ENCODE measurements around the gene PRODH.
A peak's percentile ranks its signal among the peaks of the same experiment; 100 is the strongest.
"Not testable (repeated sequence)": the region's sequence is repeated elsewhere in the genome, so short reads cannot be mapped to it uniquely, and the experiment has no call there.

PRODH gene

DNA sequence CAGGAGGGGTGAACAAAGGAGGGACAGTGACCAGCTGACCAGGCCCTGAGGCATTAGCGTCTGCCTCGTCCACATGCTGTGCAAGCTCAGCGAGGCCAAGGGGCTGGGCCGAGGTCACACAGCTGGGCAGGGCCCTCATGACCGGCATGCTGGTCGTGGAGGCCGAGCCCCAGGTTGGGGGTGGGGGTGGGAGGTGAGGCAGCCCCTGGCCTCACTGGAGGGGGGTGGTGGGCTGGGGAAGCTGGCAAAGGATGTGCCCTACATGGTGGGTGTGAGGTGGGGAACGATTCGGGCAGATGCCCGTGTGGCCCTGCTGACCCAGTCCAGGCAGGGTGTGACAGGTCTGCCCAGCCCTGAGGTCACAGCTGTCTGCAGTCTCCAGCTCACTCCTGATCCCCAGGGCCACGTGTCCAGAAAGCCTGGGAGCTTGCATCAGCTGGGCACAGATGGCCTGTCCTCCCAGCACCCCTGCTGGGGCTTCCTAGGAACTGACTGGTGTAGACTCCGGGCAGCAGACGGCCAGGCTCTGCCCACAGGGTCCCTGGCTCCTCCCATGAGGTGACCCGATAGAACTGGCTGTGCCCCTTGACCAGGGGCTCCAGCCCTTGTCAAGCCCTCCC lies 31.4 kb upstream of the PRODH start:
- not testable (repeated sequence) for DNase-seq

DNA sequence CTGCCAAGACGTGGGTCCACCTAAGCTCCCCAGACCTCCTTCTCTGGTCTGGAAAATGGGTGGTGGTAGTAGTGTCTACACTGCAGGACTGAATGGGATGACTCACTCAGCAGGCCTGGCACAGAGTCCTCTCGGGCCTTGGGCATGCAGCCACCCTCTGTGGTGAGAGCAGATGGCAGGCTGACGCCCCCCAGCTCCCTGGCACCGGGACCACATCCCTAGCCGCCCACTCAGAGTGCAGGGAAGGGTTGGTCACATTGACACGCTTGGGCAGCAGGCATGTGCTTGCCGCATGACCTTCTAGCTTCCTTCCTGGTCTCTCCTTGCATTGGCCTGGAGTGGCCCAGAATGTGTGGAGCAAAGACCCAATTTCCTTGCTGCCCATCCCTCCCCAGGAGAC lies 30.7 kb upstream of the PRODH start:
- DNase-seq, result no peak

DNA sequence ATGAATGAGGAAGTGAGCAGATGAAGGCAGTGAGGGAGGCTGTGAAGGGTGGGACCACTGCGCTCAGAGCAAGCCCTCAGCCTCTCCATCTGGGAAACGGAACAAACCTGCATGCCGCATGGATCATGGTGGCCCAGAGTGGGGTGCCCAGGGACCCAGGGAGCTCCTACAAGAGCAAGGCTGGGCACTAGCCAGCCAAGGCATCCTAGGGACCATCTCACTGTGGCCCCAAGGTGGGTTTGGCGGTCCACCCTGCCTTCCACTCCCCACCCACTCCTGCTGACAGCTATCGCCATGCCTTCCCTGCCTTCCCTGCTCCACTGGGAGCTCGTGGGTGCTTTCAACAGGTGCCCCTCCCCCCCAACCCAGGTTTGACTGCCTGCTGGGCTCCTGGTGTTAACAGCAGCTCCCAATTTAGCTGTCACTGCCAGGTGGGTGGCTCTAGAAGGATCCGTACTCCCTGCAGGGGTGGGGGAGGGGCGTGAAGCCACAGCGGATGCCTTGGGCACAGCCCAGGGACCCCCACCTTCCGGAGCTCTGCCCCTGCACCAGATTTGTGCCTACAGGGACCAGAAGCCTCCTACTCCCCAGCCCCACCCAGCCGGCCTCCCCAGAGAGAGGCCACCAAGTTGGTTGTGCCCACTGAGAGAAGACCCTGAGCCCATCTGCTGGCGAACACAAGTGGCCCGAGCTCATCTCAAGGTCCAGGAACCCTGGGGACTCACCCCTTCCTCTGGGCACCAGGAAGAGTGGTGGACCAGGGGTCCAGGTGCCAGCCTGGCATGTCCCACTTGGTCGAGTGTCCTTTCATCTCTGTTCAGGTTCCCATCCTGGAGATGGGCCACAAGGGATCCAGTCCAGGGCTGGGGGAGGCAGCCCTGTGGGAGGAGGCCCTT lies 29.7 kb upstream of the PRODH start:
- no peak for DNase-seq

DNA sequence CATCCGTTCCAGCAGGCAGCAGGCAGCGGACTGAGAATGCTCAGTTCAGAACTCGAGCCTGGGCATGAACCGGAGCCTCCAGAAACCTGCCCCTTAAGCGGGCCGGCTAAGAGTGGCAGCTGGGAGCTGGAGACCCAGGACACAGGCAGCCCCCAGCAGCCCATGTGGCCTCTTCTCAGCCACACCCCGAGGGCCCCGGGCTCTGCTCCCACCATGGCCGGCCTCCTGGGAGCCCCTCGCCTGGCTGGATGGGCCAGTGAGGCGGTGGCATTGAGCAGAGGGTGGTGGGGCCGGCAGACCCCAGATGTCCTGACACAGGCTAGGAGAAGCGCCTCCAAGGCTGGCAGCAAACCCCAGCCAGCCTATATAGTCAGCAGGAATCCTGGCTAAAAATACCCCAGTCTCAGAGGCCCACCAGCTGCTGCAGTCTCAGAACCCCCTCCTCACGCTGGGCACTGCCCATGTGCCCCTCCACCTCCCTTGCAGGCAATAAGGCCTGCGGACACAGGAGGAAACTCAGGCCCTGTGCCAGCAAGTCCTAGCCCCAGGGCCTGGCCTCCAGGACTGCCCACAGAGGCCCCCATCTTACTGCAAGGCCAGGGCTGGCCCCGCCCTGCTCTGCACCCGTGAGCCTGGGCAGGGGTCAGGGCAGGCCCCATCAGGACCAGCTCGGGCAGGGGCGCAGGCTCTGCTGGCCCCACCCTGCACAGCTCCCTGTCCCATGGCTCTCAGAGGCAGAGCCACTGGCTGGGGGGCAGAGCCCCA lies 28.6 kb upstream of the PRODH start:
- DNase-seq, result not testable (repeated sequence)

DNA sequence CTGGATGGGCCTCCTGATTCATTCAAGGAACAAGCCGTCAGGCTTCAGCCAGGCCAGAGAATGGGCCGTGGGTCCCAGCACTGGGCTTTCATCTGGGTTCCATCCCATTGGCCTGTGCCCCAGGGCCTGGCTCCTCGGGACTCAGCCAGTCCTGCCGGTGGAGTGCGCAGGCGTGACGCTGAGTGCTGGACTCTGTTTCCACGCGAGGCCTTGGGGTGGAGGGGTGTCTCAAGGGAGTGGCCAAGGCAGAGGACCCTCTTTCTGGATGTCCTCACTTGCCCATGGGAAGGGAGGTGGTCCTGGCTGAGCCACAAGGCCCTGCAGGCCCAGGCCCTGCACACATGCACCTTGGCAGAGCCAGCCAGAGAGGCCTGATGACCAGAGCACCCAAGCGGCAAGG lies 28.0 kb upstream of the PRODH start:
- not testable (repeated sequence) for DNase-seq

DNA sequence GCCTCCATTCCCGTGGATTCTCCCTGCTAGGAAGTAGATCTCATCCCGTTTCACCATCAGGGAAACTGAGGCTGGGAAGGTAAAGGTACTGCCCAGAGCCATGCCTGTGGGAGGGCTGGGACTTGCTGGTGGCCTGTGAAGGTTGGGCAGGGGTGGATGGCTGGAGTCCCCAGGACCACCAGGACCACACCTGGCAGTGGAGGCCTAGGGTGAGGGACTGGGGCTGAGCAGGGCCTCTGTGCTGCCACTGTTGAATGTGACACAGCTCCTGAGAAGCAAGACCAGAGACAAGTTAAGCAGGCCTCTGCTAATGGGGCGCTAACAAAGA lies 26.2 kb upstream of the PRODH start:
- no peak for DNase-seq

DNA sequence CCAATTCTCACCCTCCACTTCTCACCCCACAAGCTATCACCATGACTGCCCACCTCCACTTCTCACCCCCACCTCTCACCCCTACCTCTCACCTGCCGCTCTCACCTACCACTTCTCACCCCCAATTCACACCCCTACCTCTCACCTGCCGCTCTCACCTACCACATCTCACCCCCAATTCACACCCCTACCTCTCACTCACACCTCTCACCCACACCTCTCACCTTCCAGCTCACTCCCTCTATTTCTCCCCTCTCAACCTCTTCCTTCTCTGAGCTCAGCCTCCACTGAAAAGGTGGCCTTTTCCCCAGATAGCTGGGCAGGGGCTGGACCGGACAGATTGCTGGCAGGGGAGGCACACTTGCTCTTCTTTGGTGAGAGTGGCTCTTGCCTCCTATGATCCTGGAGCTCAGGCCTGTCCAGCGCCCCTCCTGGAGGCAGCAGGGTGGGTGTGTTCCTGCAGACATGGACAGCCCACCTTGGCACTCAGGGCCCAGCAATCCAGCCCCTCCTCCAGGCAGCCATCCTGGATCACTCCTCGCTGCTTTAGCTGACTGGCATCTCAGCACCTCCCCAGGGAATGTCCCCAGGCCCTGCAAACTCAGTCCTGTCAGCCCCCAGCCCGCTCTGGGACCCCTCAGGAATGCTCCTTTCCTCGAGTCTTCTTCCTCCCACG lies 25.7 kb upstream of the PRODH start:
- DNase-seq, result not testable (repeated sequence)

DNA sequence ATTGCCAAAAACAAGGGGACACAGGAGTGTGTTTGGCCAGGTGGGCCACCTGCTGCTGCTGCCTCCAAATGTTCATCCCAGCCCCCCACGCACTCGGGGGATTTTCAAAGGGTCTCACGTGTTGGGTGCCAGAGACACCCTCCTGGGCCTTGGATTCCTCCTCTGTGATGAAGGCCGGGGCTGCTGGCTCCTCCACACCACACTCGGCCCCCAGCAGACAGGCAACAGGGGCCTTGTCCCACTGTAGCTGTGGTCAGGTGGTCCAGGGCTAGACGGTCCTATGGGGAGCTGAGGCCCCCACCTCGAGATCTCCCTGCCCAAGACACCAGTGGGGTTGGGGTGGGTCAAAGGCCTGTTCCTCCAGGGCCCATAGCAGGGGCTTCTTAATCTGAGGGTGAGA lies 25.1 kb upstream of the PRODH start:
- DNase-seq, result not testable (repeated sequence)

DNA sequence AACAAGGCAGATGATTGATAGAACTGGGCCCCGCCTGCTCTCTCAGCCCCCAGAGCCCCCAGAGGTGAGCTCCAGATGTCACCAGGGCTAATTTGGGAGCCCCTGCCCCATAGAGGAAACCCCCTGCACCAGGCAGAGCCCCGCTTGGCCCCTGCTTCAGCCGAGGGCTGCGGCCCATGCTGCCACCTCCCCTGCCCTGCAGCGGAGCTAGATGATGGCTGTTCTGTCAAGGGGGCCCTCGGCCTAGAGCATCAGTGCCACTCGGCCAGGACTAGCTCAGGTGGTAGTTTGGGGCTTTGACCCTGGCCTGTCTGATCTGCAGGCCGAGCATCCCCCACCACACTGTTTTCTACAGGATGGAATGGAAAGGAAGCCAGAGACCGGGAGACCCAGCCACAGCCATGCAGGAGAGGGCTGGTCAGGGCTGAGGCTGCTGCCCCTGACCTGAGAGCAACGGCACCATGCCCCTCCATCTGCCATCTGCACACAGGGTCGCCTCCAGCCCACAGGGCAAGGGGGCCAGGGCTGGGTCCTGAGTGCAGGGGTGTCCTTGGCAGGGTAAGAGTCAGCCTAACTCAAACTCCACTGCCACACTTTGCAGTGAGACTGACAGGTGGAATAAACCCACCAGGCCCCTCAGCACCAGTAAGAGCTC lies 24.2 kb upstream of the PRODH start:
- not testable (repeated sequence) for DNase-seq

DNA sequence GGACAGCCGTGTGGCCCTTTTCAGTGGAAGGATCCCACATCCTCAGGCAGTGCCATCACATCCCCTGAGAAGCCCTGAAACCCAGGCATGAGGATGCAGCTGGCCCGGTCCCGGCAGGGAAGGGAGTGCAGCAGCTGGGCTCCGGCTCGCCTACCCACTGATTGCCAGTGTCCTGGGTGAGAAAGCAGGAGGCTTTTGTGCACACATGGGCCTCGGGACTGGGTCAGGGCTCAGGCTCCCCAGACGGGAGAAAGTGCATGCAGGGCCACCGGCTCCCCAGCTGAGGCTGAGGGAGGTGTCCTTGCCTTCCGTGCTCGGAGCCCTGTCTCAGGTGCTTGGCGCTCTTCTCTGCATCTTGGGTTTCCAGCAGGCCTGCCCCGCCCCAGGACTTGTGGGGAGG lies 23.6 kb upstream of the PRODH start:
- not testable (repeated sequence) for DNase-seq

DNA sequence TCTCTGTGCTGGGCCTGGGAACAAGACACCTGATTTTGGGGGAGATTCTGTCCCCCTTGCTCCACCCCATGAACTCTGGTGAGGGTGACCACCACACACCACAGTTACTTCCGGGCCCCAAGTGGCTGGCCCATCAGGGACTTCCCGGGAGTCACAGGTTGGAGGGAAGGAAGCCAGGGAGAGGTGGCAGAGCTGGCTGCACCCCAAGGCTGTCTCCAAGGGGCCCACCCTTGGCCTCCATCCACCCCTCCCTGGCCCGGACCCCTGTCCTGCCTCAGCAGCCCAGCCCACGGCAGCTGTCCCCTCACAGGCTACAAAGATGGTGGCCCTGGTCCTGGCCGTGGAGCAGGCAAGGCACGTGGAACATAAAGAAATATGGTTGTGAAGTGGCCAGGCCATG lies 23.2 kb upstream of the PRODH start:
- DNase-seq, result not testable (repeated sequence)

DNA sequence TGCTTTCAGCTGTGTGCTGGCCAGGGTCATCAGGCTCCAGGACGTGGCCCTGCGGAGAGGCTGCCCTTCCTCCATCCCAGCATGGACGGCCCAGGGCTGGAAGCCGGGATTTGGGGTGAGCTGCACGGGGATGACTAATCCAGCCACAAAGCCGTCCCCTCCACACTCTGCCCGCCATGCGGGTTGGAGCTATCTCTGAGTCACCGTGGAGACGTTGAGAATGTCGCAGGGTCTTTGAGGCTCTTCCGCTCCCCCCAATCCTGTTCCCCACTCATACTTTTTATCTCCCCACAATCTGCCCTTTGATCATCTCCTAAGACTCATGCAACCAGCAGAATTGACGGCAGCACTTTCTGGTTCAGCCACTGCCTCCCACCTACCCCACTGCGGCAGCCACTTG lies 22.6 kb upstream of the PRODH start:
- DNase-seq, result not testable (repeated sequence)

DNA sequence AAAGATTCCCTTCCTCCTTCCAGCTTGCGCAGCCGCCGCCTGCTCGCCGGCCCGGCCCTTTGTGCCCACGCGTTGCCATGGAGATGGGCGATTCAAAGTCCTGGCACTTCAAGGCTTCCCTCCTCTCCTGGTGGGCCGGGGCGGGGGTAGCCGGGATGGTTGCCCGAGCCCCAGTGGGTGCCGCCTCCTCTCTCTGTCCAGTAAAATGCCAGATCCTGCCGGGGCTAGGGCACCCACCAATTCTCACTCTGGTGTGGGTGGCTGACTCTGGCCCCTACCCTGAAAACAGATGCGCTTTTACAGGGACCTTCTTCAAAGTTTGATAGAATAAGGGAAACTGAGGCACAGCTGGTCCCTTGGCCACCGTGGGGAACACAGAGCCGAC lies 22.2 kb upstream of the PRODH start:
- DNase-seq, result not testable (repeated sequence)

DNA sequence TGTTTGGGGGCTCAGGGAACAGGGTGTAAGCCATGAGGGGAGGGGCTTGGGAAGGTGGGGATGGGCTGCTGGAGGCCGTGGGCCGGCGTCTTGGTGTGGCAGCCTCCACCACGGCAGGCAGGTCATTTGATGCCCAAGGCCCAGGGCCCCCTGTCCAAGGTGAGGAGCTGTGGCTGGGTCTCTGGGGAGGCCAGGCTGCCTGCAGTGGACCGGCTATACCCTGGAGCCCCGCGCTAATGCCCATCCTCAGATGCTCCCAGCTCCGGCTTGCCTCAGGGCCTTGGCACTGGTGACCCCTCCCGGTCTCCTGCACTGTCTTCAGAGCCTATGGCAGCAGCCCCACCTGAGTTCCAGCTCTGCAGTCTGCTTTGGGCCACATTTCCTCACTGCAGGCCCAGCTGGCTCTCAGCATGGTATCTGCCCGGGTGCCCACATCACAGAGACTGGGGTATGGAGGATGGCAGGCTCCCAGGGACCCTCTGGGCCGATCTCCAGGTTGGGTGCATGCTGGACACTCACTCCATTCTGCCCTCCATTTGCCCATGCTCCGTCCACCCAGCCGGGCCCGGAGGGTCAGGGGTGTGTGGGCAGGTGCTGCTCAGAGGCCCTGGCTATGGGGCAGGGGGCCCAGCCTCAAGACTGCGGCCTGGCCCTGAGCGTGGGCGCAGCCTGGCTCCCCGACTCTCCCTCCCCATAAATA lies 21.7 kb upstream of the PRODH start:
- DNase-seq, result not testable (repeated sequence)

DNA sequence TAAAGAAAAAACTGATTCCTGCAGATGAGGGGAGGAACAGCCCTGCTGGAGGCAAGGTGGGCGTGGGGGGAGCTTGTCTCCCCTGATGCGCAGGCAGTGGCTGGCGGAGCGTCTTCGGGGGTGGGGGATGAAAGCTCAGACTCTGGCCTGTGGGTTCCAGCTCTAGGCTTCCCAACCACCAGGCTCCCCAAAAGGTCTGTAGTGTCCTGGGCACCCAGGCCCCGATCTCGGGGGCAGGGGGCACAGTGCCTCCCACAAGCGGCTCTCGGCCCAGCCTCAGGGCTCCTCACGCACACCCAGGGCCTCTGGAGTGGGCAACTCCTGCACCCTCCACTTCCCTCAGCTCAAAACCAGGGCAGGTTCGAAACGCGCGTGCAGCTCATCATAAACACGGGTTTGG lies 20.9 kb upstream of the PRODH start:
- not testable (repeated sequence) for DNase-seq

DNA sequence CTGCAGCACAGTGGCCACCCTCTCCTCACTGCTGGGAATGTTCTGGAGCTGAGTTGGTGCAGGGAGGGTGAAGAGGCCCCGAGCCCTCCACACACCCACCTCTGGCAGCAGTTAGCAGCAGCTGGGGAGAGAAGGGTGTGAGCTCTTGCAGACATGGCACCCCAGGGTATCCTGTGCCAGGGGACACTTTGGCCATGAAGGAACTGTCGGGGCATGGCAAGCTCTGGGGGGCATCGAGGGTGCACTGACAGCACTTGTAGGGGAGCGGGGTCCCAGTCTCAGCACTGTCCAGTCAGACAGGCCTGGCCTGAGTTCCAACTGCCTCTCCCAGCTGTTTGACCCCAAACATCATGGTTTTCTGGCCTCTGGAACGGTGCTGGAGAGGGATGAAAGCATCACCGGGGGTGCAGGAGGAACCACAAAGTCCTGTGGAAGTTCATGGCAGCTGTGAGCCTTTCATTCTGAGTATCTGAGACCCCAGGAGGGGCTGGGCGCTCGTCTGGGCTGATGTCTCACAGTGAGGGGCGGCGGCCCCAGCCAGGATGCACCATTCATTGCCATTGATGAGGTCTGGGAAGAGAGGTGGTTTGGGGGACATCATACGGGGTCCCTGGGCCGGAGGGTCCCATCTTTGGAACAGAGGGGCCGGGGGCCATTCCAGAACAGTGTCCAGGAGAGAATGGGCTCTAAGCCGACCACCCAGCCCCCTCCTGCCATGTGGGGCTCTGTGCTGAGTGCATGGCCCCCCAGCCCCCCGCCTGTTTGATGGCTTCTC lies 20.2 kb upstream of the PRODH start:
- DNase-seq, result not testable (repeated sequence)

DNA sequence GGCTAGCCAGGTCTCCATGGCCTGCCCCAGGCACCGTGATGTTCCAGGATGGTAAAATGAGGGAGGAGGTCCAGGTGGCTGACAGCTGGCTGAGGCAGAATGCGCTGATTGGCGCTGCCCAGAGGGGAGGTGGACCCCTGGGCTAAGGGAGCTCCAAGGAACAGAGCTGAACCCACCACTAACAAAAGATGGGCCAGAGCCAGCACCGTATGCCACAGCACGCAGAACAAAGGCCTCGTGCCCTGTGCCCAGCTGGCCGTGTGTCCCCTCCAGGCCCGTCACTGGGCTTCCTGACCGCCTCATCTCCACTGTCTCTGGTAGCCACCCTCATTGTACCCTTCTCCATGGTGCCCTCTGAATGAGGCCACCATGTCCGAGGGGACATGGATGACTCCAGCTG lies 19.6 kb upstream of the PRODH start:
- no peak for DNase-seq

DNA sequence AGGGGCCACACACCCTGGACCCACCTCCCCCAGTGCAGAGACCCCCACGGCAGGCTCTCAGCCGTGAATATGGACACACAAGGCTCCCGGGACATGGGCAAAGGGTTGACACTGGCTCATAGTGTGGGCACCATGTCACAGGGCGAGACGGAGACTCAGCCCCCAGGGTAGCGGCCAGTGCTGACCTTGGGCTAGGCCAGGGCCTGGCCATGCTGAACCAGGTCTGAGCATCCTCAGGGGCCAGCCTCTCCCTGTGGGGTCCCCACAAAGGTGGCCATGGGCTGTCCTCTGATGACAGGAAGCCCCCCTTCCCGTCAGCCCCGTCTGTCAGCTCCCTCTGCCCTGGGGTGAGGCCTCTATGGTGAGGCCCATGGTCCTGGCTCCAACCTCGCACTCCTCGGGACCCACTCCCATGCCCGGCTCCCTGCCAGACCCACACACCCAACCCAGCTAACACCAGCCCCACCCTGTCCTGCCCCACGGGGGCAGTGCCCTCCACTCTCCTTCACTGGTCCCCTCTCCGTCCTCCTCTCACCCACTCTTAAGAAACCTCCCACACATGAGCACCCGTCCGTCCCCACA lies 19.0 kb upstream of the PRODH start:
- DNase-seq, result no peak

DNA sequence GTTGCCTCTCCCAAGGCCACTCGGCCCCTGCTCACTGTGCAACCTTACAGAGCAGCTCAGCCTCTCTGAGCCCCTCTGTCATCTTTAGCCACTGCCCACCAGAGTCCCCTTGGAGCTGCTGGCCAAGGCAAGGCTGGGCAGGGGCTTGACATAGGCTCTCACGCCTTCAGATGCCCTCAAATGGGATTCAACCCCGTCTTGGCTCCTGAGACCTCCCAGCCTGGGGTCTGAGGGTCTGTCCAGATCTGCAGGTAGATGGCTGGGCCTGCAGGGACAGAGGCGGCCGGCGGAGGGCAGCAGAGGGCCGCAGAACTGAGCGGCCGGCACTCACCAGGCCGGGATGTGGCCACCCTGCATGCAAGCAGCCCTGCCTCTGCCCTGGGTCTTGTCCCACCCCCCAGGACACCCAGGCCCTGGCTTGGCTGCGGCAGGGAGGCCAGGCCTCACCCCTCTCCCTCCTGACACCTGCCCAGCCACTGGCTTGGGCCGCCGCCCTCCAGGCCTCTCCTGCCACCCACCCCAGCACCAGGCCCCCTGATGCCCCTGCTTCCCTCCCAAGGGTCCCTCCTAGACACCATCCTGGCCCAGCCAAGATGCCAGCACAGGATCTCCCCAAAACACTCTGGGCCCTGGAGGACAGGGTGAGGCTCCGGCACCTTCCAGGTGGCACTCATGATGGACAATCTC lies 18.4 kb upstream of the PRODH start:
- peak; percentile 3 to 28 for DNase-seq

DNA sequence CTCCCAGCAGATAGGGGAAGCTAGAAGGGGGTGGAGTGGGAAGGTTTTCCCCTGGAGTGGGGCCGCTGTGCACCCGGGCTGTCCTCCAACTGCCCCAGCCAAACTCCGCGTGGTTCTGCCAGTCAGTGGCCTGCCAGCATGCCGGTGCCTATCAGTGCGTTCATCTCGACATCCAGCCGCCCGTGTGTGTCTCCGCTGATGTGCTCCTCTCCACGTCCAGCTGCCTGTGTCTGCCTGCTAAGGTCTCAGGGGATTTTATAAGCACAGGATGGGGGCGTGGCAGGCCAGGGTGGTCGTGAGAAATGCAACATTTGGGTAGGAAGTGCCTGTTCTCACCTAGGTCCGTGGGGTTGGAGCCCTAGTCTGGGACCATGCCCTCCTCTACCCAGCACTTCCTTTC lies 17.0 kb upstream of the PRODH start:
- not testable (repeated sequence) for DNase-seq
